ENCODE results near the gene KDF1. TPM values are rescaled to one million over a fixed set of nuclear protein-coding genes. Genes with fewer than 3 reads are reported as not detected.
A peak's percentile ranks its signal among the peaks of the same experiment; 100 is the strongest.

The KDF1 gene
- total and polyA plus RNA-seq, 8 donors = 2.9 to 21.6 (median 14.0) TPM

DNA sequence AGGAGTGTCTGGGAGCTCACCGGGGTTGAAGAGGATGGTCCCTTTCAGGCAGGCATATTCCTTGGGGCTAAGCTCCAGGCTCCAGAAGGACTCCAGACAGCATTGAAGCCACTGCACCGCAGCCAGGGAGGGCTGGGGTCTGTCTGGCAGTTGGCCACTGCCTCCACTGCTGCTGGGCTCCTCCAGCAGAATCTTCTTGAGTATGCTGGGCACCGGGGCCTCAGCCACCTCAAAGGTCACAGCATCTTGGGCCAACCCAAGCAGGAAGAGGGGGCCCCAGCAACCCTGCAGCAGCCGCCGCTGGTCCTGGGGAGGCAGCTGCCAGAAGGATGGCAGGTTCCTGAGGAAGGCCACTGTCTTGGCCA lies 46.9 kb downstream of the KDF1 start:
- H3K27ac ChIP-seq = peak overlapping the region; percentile 83 to 93 (median 89)
- TF ChIP-seq POLR2AphosphoS5 (IDR thresholded peaks at IDR 0.05) = no peak
- no peak for TF ChIP-seq EP300 (IDR thresholded peaks at IDR 0.05)
- TF ChIP-seq CTCF (IDR thresholded peaks at IDR 0.05) = no peak
- no peak for TF ChIP-seq POLR2A (IDR thresholded peaks at IDR 0.05)
- DNase-seq = no peak
- no peaks in the 10 kb centered on the region for H3K27me3 ChIP-seq
- peaks cover 25 to 36% (median 32%) of the 10 kb centered on the region in 4 donors for H3K4me1 ChIP-seq
- no peaks in the 10 kb centered on the region for H3K36me3 ChIP-seq
- WGBS, 5 donors = 26 to 43% (median 29%) methylated on average over 4 to 5 of the region's 5 CpGs
- peak overlapping the region; percentile 32 to 45 (median 41) for H3K4me3 ChIP-seq
- intact Hi-C loops (cut with DNase I; ENCODE audit: low total_unique reads) = no loop called here
- H3K9me3 ChIP-seq = no peaks in the 10 kb centered on the region

DNA sequence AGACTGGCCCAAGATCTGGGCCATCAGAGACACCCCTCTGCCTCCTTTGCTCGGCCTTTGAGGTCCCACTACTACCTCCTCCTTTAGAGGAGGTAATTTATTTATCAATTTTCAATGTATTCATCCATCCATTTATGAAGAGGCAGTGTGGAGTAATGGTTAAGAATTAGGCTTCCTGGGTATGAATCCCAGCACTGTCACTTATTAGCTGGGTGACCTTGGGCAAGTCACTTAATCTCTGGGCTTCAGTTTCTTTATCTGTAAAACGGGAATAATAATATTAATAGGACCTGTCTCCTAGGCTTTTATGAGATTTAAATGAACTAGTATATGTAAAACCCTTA lies 48.1 kb downstream of the KDF1 start:
- Histone ChIP-seq H3K4me1 (peaks cover 25 to 38% (median 33%) of the 10 kb centered on the region in 4 donors), H3K4me3 (peak overlapping the region; percentile 32 to 45 (median 41)), H3K9me3 (no peaks in the 10 kb centered on the region), H3K27ac (peak overlapping the region; percentile 70 to 93 (median 89)), H3K27me3 (no peaks in the 10 kb centered on the region), H3K36me3 (no peaks in the 10 kb centered on the region)
- no peak for DNase-seq
- 15 to 42% (median 30%) methylated on average over 2 of the region's 2 CpGs for WGBS, 5 donors
- intact Hi-C loops (cut with DNase I; ENCODE audit: low total_unique reads) = no loop called here
- TF ChIP-seq POLR2AphosphoS5 (IDR thresholded peaks at IDR 0.05) (no peak), CTCF (IDR thresholded peaks at IDR 0.05) (no peak), EP300 (IDR thresholded peaks at IDR 0.05) (no peak), POLR2A (IDR thresholded peaks at IDR 0.05) (no peak)

- 22 to 75% (median 44%) methylated on average over 8 of the region's 8 CpGs for WGBS, 5 donors
- peak overlapping the region in 3 of 4 donors; percentile 32 to 45 (median 44) for H3K4me3 ChIP-seq
- H3K36me3 ChIP-seq = no peaks in the 10 kb centered on the region
- intact Hi-C loops (cut with DNase I; ENCODE audit: low total_unique reads) = no loop called here
- H3K4me1 ChIP-seq = peaks cover 25 to 38% (median 32%) of the 10 kb centered on the region in 4 donors
- H3K27me3 ChIP-seq = no peaks in the 10 kb centered on the region
- DNase-seq = no peak
- peak overlapping the region; percentile 69 to 93 (median 87) for H3K27ac ChIP-seq
- TF ChIP-seq EP300 (IDR thresholded peaks at IDR 0.05) = no peak
- TF ChIP-seq POLR2A (IDR thresholded peaks at IDR 0.05) = no peak
- no peak for TF ChIP-seq POLR2AphosphoS5 (IDR thresholded peaks at IDR 0.05)
- TF ChIP-seq CTCF (IDR thresholded peaks at IDR 0.05) = no peak
- no peaks in the 10 kb centered on the region for H3K9me3 ChIP-seq
Observed at GRCh38 chr1:26911399-26912146, 48.7 kb downstream of the KDF1 start.

DNA sequence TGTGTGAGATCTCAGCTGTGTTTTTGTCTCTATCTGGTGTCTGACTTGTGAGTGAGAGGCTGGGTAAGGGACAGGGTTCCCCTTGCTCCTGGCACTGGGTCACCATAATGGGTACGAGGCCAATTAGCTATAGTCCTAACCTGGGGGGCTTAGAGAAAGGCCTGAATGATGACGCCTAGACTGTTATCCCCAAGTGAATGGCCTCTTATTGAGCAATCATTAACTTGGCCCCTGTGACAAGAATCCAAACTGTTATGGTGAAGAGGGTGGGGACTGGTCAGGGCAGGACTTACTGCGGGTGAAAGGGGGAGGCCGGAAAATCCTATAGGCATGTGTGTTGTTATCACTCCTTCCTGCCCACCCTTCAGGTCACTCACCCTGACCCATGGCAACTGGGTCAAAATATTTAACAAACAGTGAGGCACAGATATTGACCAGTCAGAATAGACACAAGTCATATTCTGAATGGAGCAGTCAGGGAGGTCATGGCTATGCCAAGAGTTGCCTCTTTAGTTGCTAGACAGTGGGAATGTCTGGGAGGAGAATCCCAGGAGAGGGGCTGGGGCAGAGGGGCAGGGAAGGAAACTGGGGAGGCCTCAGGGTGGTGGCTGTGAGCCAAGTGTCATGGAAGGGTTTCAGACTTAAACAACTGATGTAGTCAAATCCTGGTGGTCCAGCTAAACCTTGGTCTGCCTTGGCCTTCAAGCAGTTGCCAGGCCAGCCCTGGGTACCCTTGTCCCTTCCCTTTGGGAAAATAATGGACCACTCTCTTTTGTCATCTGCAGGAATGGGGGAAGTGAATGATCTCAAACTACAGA lies 49.7 kb downstream of the KDF1 start:
- no peaks in the 10 kb centered on the region for H3K27me3 ChIP-seq
- H3K36me3 ChIP-seq = no peaks in the 10 kb centered on the region
- intact Hi-C loops (cut with DNase I; ENCODE audit: low total_unique reads) = no loop called here
- DNase-seq = peak in 1 of 2 donors; percentile 64
- no peaks in the 10 kb centered on the region for H3K9me3 ChIP-seq
- H3K27ac ChIP-seq = peak overlapping the region; percentile 69 to 93 (median 87)
- WGBS, 5 donors = 31 to 62% (median 41%) methylated on average over 3 to 4 of the region's 4 CpGs
- H3K4me1 ChIP-seq = peaks cover 20 to 34% (median 28%) of the 10 kb centered on the region in 4 donors
- TF ChIP-seq EP300 (IDR thresholded peaks at IDR 0.05) (no peak), CTCF (IDR thresholded peaks at IDR 0.05) (no peak), POLR2A (IDR thresholded peaks at IDR 0.05) (no peak), POLR2AphosphoS5 (IDR thresholded peaks at IDR 0.05) (peak in 1 of 3 donors; percentile 22)
- peak overlapping the region in 1 of 4 donors; percentile 45 for H3K4me3 ChIP-seq

Data from stomach (tissue), 9 donors.